ENCODE measurements around the gene SKIL. TPM values are rescaled to one million over a fixed set of nuclear protein-coding genes. Genes with fewer than 3 reads are reported as not detected.

SKIL gene
- total RNA-seq, 1 experiment from 2014 or later, result 94.2 TPM

DNA sequence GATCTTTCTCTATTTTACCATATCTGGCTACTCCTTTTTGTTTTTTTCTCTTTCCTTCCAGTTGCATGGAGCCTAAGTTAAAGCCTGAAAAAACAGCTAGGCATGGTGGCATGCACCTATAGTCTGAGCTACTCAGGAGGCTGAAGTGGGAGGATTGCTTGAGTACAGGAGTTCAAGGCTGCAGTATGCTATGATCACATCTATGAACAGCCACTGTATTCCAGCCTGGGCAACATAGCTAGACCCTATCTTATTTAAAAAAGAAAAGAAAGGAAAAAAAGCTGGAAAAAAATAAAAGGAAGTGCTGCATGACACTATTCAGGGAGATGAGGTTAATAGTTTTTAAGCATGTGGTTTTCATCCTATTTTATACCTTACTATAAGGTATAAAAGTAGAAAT lies 4.0 kb upstream of the SKIL start:
- no peak overlapping the region for H3K4me3 ChIP-seq (ENCODE audit: low read depth in 2 of 2, low read length in 2 of 2)
- peak overlapping the region; percentile 17; the same call in 1 of the 2 replicates for H3K27ac ChIP-seq (ENCODE audit: low read length)
- H3K36me3 ChIP-seq (ENCODE audit: control insufficient read depth, insufficient read depth, low read length), result no peaks in the 10 kb centered on the region
- H3K27me3 ChIP-seq (ENCODE audit: control insufficient read depth, insufficient read depth, low read length), result no peaks in the 10 kb centered on the region
- TF ChIP-seq TCF7L2 (IDR thresholded peaks at IDR 0.05; ENCODE audit: low read depth, low read length) (no peak), POLR2AphosphoS5 (IDR thresholded peaks at IDR 0.05; ENCODE audit: low read depth, low read length) (no peak), CTCF (IDR thresholded peaks at IDR 0.05) (no peak), SIN3A (IDR thresholded peaks at IDR 0.05; ENCODE audit: borderline replicate concordance, insufficient read depth, low read depth, low read length) (no peak)
- TF ChIP-seq, protein P1, sequence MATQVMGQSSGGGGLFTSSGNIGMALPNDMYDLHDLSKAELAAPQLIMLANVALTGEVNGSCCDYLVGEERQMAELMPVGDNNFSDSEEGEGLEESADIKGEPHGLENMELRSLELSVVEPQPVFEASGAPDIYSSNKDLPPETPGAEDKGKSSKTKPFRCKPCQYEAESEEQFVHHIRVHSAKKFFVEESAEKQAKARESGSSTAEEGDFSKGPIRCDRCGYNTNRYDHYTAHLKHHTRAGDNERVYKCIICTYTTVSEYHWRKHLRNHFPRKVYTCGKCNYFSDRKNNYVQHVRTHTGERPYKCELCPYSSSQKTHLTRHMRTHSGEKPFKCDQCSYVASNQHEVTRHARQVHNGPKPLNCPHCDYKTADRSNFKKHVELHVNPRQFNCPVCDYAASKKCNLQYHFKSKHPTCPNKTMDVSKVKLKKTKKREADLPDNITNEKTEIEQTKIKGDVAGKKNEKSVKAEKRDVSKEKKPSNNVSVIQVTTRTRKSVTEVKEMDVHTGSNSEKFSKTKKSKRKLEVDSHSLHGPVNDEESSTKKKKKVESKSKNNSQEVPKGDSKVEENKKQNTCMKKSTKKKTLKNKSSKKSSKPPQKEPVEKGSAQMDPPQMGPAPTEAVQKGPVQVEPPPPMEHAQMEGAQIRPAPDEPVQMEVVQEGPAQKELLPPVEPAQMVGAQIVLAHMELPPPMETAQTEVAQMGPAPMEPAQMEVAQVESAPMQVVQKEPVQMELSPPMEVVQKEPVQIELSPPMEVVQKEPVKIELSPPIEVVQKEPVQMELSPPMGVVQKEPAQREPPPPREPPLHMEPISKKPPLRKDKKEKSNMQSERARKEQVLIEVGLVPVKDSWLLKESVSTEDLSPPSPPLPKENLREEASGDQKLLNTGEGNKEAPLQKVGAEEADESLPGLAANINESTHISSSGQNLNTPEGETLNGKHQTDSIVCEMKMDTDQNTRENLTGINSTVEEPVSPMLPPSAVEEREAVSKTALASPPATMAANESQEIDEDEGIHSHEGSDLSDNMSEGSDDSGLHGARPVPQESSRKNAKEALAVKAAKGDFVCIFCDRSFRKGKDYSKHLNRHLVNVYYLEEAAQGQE (IDR thresholded peaks at IDR 0.05; ENCODE audit: insufficient read depth in 1 of 2, low read depth in 2 of 2, low read length in 1 of 2), result no peak
- DNase-seq (ENCODE audit: low read depth, low spot score) (no peak), ATAC-seq (no peak)
- in situ Hi-C loops (cut with HindIII; ENCODE audit: low pct_unique_long_range_greater_than_20kb, low sequenced_read_pairs) (no loop called here), intact Hi-C loops (cut with micrococcal nuclease; ENCODE audit: unreplicated experiment) (no loop called here)
- no peaks in the 10 kb centered on the region for H3K9me3 ChIP-seq (ENCODE audit: control insufficient read depth, insufficient read depth, low read depth, low read length)
- POLR2A ChIA-PET, result no interaction called here
- no TSS peak for BruUV-seq (replicated peaks)
- H3K4me1 ChIP-seq (ENCODE audit: control insufficient read depth, insufficient read depth, low read length), result peaks cover 14% of the 10 kb centered on the region
- CTCF ChIA-PET, result no interaction called here

GRCh38 chr3:170354760-170355159 lies 2.8 kb upstream of the SKIL start:
- POLR2A ChIA-PET, result no interaction called here

More at GRCh38 chr3:170354760-170355159, 2.8 kb upstream of the SKIL start:
- TF ChIP-seq, protein P1 (IDR thresholded peaks at IDR 0.05; ENCODE audit: insufficient read depth in 1 of 2, low read depth in 2 of 2, low read length in 1 of 2), result no peak
- TF ChIP-seq POLR2AphosphoS5 (IDR thresholded peaks at IDR 0.05; ENCODE audit: low read depth, low read length) (no peak), SIN3A (IDR thresholded peaks at IDR 0.05; ENCODE audit: borderline replicate concordance, insufficient read depth, low read depth, low read length) (no peak), CTCF (IDR thresholded peaks at IDR 0.05) (no peak), TCF7L2 (IDR thresholded peaks at IDR 0.05; ENCODE audit: low read depth, low read length) (no peak)
- H3K9me3 ChIP-seq (ENCODE audit: control insufficient read depth, insufficient read depth, low read depth, low read length), result no peaks in the 10 kb centered on the region
- no peaks in the 10 kb centered on the region for H3K27me3 ChIP-seq (ENCODE audit: control insufficient read depth, insufficient read depth, low read length)
- peaks cover 1% of the 10 kb centered on the region; the same call in 1 of the 2 replicates for H3K36me3 ChIP-seq (ENCODE audit: control insufficient read depth, insufficient read depth, low read length)
- in situ Hi-C loops (cut with HindIII; ENCODE audit: low pct_unique_long_range_greater_than_20kb, low sequenced_read_pairs), result no loop called here
- peak overlapping the region; percentile 99; the same call in 1 of the 2 replicates for H3K27ac ChIP-seq (ENCODE audit: low read length)
- no peak for DNase-seq (ENCODE audit: low read depth, low spot score)
- intact Hi-C loops (cut with micrococcal nuclease; ENCODE audit: unreplicated experiment), result no loop called here
- CTCF ChIA-PET, result no interaction called here
- no TSS peak for BruUV-seq (replicated peaks)
- no peak for ATAC-seq
- H3K4me3 ChIP-seq (ENCODE audit: low read depth in 2 of 2, low read length in 2 of 2), result no peak overlapping the region
- H3K4me1 ChIP-seq (ENCODE audit: control insufficient read depth, insufficient read depth, low read length), result peaks cover 22% of the 10 kb centered on the region
